ENCODE results near the gene CTPS1.

The CTPS1 gene

DNA sequence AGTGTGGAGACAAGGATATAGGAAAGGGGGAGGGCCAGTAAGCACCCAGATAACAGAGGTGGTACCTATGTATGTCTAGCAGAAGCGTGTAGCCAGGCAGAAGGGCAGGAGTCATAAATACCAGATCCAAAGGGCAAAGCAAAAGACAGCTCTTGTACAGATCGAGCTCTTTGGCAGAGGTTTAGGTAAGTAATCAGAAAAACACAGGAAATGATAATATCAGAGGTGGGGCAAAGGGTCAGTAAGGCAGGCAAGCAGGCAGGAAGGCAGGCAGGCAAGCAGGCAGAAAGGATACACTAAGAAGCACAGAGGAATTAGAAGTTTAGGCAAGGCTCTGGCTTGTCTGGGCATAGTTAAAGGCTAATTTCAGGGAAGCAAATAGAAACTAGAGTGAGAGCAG, 64.7 kb downstream of the CTPS1 start:
- no peak overlapping the region for H3K27ac ChIP-seq (ENCODE audit: low read depth, low read length)
- H3K4me3 ChIP-seq (ENCODE audit: low read length), result no peak overlapping the region
- no peaks in the 10 kb centered on the region for H3K4me1 ChIP-seq (ENCODE audit: control insufficient read depth, insufficient read depth, low read length)
- H3K9ac ChIP-seq (ENCODE audit: low read length), result no peak overlapping the region
- H3K27me3 ChIP-seq (ENCODE audit: control insufficient read depth, insufficient read depth, low read length), result no peaks in the 10 kb centered on the region
- H3K36me3 ChIP-seq (ENCODE audit: control insufficient read depth, insufficient read depth, low read length), result peaks cover 15% of the 10 kb centered on the region

- Histone ChIP-seq H3K4me3 (ENCODE audit: low read length) (no peak overlapping the region), H3K27ac (ENCODE audit: low read depth, low read length) (no peak overlapping the region), H3K36me3 (ENCODE audit: control insufficient read depth, insufficient read depth, low read length) (peaks cover 15% of the 10 kb centered on the region), H3K9ac (ENCODE audit: low read length) (no peak overlapping the region), H3K27me3 (ENCODE audit: control insufficient read depth, insufficient read depth, low read length) (no peaks in the 10 kb centered on the region), H3K4me1 (ENCODE audit: control insufficient read depth, insufficient read depth, low read length) (no peaks in the 10 kb centered on the region)
Observed at GRCh38 chr1:41045740-41046139, 66.2 kb downstream of the CTPS1 start.

DNA sequence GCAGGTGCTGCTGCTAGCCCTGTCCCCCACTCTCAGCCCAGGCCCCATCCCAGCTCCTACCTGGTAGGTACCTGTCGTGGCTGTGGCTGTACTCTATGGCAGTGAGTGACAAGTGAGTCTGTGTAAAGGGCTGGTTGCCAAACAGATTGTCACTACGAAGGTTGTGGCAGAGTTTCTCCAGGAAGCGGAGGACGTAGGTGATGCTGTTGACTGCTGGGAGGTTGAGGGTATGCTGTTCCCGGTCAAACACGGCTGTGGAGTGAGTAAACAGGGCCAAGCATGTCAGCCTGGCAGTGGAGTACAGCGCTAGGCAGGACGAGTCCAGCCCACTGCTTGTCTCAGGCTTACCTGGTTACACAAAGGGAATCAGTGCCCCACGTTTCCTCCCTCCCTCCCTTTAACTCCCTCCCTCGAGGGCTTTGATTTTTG, 66.9 kb downstream of the CTPS1 start:
- Histone ChIP-seq H3K4me3 (ENCODE audit: low read length) (no peak overlapping the region), H3K9ac (ENCODE audit: low read length) (no peak overlapping the region), H3K27me3 (ENCODE audit: control insufficient read depth, insufficient read depth, low read length) (no peaks in the 10 kb centered on the region), H3K27ac (ENCODE audit: low read depth, low read length) (no peak overlapping the region), H3K36me3 (ENCODE audit: control insufficient read depth, insufficient read depth, low read length) (peaks cover 17% of the 10 kb centered on the region), H3K4me1 (ENCODE audit: control insufficient read depth, insufficient read depth, low read length) (no peaks in the 10 kb centered on the region)

DNA sequence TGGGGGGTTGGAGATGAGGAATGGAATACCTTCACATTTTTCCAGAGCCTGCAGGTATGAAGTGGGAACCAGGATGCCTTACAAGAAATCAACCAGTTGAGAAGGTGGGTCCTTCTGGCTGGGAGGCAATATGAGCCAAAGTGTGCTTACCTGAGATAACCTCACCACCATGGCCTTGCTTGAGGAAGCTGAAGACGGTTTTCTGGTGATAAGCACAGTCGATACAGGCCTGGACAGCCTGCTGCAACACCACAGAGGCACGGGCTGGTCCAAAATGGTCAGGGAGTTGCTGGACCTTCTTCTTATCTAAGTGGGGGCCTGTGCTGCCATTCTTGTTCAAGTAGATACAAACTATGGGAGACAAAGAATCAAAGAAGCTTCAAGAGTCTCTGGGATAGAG, 69.0 kb downstream of the CTPS1 start:
- Histone ChIP-seq H3K36me3 (ENCODE audit: control insufficient read depth, insufficient read depth, low read length) (peaks cover 17% of the 10 kb centered on the region), H3K27me3 (ENCODE audit: control insufficient read depth, insufficient read depth, low read length) (no peaks in the 10 kb centered on the region), H3K4me1 (ENCODE audit: control insufficient read depth, insufficient read depth, low read length) (no peaks in the 10 kb centered on the region), H3K4me3 (ENCODE audit: low read length) (no peak overlapping the region), H3K9ac (ENCODE audit: low read length) (no peak overlapping the region), H3K27ac (ENCODE audit: low read depth, low read length) (no peak overlapping the region)

DNA sequence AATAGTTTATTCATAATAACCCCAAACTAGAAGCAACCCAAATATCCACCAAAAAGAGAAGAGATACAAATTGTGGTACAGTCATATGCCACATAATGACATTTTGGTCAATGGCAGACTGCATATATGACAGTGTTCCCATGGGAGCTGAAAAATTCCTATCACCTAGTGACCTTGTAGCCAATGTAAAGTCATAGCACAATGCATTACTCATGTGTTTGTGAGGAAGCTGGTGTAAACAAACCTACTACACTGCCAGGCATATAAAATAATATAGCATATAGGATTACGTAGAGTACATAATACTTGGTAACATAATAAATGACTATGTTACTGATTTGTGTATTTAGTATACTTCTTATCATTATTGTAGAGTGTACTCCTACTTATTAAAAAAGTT, 71.5 kb downstream of the CTPS1 start:
- no peaks in the 10 kb centered on the region for H3K27me3 ChIP-seq (ENCODE audit: control insufficient read depth, insufficient read depth, low read length)
- no peaks in the 10 kb centered on the region for H3K4me1 ChIP-seq (ENCODE audit: control insufficient read depth, insufficient read depth, low read length)
- H3K36me3 ChIP-seq (ENCODE audit: control insufficient read depth, insufficient read depth, low read length), result peaks cover 13% of the 10 kb centered on the region
- H3K27ac ChIP-seq (ENCODE audit: low read depth, low read length), result no peak overlapping the region
- no peak overlapping the region for H3K9ac ChIP-seq (ENCODE audit: low read length)
- no peak overlapping the region for H3K4me3 ChIP-seq (ENCODE audit: low read length)

- H3K27ac ChIP-seq (ENCODE audit: low read depth, low read length), result no peak overlapping the region
- no peaks in the 10 kb centered on the region for H3K4me1 ChIP-seq (ENCODE audit: control insufficient read depth, insufficient read depth, low read length)
- H3K36me3 ChIP-seq (ENCODE audit: control insufficient read depth, insufficient read depth, low read length), result peaks cover 9% of the 10 kb centered on the region
- H3K9ac ChIP-seq (ENCODE audit: low read length), result no peak overlapping the region
- no peaks in the 10 kb centered on the region for H3K27me3 ChIP-seq (ENCODE audit: control insufficient read depth, insufficient read depth, low read length)
- no peak overlapping the region for H3K4me3 ChIP-seq (ENCODE audit: low read length)
Observed at GRCh38 chr1:41053316-41053715, 73.8 kb downstream of the CTPS1 start.

DNA sequence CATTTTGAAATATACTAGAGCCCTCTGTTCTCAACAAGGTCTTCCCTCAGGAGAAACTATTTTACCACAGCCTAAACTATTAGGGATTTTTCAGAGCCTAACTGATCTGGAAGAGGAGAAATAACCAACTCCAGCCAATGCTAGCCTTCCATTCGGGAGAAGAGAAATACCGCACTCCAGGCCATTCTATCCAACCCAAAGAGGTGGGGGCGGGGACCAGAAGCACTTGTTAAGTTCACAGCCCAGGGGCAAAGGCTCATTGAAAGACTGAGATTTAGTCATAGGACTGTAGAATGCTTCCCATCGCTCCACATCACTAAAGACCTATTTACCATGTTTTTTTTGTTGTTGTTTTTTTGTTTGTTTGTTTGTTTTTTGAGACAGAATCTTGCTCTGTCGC, 77.4 kb downstream of the CTPS1 start:
- no peaks in the 10 kb centered on the region for H3K27me3 ChIP-seq (ENCODE audit: control insufficient read depth, insufficient read depth, low read length)
- H3K4me1 ChIP-seq (ENCODE audit: control insufficient read depth, insufficient read depth, low read length), result no peaks in the 10 kb centered on the region
- no peak overlapping the region for H3K9ac ChIP-seq (ENCODE audit: low read length)
- no peak overlapping the region for H3K4me3 ChIP-seq (ENCODE audit: low read length)
- H3K27ac ChIP-seq (ENCODE audit: low read depth, low read length), result no peak overlapping the region
- peaks cover 3% of the 10 kb centered on the region for H3K36me3 ChIP-seq (ENCODE audit: control insufficient read depth, insufficient read depth, low read length)

Measured in rectal smooth muscle tissue (tissue), 1 donor.